NCI-H2196 treated with DMSO at 0.1 percent for 48 hours (cell line): Measurements from ENCODE around the gene NFYC.
"Not testable (repeated sequence)": the region's sequence is repeated elsewhere in the genome, so short reads cannot be mapped to it uniquely, and the experiment has no call there.

Source experiments
- DNase-seq: peaks from one replicate; lab custom pipeline; 2025; ENCODE audit not compliant: unreplicated experiment; lab: John Stamatoyannopoulos, UW

Gene NFYC

DNA sequence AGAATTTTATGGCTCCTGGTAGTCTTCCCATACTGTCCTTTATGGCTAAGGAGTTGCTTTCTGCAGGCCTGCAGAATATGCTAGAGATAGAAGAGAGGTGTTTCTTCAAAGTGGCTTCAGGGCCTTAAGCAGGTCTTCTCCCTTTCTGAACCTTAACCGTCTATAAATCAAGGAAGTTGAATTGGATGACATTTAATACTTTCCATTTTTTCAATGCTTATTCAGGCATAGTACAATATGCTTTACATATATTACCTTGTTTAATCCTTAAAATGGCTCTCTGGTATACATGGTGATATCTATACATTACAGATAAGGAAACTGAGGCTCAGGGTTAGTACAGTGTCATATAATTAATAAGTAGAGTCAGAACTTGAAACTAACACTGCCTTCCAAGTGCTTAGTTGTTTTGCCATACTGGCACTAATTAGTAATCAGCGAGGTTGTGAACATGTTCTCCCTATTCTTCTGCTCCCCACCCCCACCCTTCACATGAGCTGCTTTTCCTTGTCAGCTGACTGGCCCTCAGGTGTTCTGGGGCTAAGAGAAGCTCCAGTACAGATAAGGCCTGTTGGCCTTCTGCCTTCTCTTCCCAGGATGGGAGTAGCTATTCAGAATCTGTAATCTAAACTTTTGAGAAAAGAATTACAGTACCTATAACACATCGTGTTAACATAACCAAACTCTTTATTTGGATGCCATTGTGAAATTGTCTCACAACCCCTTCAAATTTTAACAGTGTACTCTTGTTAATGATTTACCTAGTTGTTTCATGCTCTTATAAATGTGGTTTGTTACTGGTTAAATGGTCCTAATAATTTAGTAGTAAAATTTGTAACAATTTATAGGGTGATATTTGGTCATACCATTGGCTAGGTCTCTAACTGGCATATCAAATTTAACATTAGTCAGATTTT lies 13.6 kb downstream of the NFYC start:
- no peak for DNase-seq

DNA sequence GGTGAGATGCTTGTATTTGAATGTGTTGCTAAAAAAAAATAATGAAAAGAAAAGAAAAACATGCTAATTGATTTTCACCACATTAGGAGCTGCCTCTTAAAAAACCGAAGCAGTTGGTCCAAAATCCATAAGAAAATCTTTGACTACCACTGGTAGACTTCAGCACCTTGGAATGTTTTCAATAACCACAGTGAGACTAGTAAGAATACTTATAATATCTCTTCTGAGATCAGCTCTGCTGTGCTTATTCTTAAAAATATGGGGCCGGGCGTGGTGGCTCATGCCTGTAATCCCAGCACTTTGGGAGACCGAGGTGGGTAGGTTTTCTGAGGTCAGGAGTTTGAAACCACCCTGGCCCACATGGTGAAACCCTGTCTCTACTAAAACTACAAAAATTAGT lies 15.1 kb downstream of the NFYC start:
- no peak for DNase-seq

DNA sequence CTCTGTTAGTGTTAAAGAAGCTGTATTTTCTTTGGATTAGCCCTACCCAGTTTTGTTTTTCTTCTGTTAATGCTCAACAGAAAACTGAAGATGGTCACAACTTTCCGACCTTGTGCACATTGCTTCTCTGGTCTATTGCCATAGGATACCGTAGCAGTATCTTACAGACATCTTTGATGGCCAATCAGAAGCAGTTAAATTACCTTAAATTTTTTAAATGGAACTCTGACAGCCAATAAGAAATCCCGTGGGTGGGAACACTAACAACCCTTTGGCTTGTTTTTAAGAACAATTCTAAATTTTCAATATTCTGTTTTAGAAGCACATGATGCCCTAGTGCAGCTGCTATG lies 17.2 kb downstream of the NFYC start:
- peak; percentile 81 for DNase-seq

DNA sequence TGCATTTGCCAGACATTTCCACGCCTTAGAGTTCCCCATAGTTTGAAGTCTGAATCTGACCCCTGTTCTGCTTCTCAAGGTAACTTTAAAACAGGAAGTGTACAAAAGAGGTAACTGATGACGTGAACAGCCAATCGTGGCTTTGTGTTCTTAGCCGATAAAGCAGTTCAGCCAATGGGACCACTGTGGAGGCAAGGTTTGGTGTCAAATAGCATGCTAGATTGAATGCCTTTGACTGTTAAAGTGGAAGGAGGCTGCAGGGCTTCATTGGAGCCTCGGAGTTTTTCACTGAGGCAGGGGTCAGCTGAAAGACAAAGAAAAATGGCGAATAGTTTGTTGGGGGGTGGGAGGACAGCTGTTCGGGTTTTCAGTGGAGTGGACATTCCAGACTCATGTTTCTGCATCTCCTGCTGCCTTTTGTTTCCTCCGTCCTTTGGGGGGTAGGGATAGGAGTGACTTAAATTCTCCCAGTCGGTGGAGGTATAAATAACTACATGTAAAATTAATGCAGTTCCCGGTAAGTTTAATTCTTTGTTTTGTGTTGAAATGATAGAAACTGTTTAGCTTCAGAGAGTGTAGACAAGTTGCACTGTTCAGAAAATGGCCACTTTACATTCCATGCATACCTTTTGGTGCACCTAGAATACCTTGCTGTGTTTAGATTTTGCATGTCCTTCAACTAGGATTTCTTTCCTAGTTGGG lies 17.7 kb downstream of the NFYC start:
- DNase-seq = peak; percentile 91

DNA sequence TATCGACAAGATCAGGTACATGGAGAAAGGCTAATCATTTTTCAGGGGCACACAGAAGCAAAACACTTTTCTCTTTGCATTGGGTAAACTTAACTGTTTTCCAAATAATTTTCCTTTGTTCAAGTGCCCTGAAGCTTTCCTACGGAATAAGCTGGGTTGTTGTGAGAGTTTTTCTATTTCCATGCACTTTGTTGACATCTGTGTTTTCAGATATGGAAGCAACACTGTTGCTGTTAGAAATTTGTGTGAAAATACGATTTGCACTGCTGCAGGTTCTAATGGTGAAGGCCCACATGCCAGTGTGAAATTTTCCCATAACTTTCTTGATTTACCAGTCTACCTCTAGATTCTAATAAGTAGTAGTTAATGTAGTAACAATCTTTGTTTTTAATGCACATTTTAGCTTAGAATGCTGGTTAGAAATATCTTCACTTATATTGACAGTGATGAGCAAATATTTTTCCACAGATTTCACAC lies 18.3 kb downstream of the NFYC start:
- no peak for DNase-seq

DNA sequence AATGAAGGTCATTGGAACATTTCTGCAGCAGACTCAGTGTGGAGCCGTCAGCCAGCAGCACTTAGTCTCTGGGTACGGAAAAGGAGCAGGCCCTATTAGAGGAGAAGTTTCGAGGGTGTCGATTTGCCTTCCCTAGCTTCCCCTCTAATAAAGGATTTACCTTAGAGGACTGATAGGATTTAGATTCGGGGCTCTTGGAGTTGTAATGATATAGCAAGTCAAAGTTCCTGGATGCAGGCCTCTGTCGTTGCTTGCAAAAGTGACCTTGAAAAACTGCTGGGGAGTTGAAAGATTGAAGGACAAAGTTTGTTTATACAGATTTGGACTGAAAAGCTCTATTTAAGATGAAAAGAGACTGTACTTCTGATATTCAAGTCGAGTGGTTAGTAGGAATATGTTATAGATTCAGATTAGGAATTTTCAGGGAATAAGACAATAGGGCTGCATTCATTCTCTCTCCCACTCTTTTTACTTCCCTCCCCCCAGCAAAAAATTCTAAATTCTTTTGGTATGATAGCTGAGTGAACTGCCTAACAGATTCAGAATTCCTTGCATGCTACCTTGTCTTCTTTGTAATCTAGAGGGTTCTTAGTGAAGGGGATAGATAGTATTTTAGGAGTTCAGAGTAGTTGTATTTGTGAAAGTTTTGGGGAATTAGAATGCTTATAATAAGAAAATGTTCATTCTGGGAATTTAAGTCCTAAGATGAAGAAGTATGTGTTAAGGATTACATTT lies 19.2 kb downstream of the NFYC start:
- DNase-seq = no peak

DNA sequence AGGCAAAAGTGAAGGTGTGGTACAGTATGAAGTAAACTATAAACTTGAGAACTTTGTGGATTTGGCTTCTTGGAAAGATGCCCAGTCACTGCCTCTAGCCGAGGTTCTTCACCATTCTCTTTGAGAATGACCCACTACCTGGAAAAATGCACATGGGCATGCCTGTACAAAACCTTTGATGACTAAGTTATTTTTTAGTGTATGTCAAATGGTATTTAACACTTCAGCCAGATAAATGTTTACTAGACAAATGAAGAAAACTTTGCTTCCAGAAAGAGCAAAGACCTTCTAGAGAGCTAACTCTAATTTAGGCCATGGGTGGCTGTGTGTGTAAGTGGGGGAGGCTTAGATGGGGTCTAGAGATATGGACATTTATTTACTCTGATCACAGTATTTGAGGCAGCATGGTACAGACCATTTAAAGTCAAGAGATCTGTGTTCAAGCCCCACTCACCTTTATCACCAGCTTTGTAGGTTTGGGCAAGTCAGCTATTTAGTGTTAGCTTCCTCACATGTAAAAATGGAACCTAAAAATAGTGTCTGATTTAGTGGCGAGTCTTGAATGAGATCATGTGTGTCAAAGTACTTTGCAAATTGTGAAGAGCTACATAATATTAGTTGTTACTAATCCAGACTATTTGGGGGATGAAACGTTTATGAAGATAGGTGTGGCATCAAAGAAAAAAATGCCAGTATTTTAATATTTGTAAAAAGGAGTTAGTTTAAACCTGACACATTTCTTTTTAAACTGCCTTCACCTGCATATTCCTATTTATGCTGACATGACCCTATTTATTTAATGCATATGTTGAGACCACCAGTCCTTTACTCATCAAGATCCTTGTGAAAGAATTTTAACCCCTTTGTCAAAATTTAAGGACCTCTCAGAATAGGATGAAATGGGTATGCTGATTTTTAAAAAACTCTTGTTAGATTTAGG lies 20.2 kb downstream of the NFYC start:
- DNase-seq = no peak

DNA sequence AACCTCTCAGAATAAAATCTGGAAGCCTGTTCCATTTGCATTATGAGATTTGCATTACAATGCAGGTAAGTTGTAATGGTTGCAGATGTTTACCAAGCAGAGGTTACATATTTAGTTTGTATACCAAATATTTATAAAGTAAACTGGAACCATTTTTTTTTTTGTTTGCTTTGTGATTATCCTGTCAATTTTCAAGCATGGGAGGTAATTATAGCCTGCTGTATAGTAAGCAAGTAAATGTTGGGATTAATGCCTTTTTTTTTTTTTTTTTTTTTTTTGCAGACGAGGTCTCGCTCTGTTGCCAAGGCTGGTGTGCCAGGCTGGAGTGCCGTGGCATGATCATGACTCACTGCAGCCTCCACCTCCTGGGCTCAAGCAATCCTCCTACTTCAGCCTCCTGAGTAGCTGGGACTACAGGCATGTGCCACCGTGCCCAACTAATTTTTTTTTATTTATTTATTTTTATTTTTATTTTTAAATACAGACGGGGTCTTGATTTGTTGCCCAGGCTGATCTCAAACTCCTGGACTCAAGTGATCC lies 21.0 kb downstream of the NFYC start:
- DNase-seq = no peak

DNA sequence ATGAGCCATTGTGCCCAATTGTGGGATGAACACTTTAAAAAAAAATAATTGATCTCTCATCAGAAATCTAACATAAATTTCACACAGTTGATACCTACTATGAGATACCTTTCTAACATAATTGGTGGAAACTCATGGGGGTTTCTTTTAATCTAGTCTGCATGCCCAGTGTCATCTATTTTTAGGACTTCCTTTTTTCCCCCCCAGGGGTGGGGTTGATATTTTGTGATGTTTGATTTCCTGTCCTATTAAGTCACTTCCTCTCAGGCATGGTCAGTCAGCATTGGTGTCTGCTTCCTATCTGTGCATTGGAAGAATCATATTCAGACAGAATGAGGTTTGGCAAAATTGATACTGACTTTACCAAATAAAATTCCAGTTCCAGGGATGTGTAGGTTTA lies 21.5 kb downstream of the NFYC start:
- DNase-seq = no peak

DNA sequence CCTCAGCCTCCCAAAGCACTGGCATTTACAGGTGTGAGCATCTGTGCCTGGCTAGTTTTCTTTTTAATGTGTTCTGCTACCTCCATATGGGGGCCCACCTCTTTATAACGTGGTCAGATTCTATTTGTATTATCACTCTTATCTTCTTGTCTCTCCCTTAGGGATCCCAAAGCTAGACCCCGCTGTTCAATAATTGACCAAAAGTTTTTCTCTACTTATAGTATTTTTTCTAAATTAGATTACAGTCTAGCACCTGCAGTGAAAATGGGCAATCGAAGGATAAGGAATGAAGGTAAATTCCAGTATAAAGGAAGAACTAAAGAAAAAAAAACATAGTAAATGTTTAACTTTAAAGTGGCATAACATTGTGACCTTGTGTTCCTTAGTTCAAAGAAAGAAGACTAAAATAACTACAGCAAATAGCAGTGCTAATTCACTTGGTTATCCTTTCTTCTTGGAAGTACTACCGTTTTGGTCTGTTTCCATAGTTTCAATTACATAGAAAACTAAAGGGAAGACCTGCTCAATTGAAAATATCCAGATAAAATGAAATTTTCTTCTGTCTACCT lies 24.1 kb downstream of the NFYC start:
- no peak for DNase-seq

DNA sequence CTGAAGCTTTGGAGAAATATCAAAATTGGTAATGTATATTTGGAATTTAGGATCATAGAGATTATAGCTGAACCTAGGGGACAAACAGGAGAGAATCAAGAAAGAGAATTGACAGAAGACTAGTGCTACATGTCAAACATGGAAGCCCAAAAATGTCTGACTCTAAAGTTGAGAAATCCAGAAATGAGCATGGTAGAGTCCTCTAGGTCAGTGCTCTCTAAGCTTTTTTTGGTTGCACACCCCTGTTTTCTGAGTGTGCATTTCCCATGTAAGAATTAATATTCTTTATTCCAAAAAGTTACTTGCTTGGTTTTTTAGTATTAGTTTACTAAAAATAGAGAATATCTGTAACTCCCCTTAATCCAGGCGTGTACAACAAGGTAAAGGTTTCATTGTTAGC lies 25.6 kb downstream of the NFYC start:
- no peak for DNase-seq

DNA sequence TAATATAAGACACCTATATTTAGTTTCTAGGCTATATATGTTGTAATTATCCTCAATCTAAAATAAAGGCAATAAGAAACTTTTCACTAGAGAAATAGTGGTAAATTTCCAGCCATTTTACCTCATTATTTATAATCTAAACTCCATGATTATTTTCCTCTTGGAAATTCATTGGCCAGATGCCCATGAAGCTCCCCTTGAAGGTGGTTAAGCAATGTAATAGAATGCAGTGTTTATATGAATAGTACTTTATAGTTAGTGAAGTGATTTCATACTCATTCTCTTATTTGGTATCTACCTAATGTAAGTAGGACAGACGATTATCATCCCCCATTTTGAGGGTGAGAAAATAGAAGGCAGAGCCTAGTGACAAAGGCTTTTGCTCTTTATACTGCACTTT lies 26.5 kb downstream of the NFYC start:
- DNase-seq = no peak

DNA sequence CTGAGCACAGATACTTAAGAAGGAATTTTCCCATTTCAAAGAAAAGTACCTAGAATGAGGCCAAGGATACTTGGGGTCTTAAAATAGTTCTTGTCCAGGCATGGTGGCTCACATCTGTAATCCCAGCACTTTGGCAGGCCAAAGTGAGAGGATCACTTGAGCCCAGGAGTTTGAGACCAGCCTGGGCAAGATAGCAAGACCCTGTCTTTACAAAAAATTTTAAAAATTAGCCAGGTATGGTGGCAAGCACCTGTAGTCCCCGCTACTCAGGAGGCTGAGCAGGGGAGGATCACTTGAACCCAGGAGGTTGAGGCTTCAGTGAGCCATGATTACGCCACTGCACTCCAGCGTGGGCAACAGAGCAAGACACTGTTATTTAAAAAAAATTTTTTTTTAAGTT lies 29.0 kb downstream of the NFYC start:
- DNase-seq = no peak

DNA sequence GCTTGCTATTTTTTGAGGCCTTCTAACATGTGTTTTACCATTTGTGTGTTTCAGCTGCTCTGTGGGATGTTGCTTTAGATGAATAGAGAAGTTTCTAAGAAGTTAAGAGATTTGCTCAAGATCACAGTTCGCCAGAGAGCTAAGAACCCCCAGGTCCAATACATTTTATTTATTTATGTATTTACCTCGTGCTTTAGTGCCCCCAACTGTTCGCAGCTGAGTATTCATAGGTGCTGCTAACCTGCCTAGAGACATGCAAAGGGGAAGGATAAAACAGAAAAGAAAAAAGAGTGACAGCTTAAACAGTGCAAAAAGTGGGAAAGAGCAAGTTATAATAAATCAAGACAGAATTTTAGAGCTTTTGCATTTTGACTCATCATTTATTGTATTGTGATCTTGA lies 31.1 kb downstream of the NFYC start:
- no peak for DNase-seq

DNA sequence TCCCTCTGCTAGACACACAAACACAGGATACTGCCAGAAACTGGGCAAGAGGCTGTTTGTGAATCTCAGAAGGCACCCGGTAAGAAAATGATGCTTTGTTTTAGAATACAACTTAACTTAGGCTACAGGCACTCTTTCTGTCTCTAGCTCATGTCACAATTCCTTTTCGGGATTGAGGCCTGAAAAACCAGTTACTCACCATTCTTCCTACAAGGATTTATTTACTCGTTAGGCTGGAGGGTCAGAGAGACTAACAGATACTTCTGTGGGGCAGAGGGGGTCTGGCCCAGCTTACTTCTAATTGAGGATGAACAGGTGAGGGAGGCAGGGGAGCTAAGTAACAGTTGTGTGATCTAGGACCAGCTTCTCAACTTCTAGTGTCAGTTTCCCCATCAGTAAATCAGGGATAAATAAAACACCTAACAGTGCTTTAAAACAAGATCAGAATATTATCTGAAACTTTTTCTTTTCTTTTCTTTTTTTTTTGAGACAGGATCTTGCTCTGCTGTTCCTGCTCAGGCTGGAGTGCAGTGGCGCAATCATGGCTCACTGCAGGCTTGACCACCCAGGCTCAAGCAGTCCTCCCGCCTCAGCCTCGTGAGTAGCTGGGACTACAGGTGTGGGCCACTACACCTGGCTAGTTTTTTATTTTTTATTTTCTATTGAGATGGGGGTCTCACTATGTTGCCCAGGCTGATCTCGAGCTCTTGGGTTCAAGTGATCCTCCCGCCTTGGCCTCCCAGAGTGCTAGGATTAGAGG lies 31.9 kb downstream of the NFYC start:
- DNase-seq = no peak

DNA sequence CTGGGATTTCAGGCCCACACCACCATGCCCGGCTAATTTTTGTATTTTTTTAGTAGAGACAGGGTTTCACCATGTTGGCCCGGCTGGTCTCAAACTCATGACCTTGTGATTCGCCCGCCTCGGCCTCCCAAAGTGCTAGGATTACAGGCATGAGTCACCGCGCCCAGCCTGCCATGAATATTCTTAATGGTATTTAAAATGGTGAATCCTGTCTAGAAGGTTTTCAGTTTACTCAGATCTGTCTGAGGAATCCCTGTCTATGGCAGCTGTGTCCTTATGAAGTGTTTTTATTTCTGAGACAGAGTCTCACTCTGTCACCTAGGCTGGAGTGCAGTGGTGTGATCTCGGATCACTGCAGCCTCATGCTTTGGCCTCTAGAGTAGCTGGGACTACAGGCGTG lies 36.2 kb downstream of the NFYC start:
- not testable (repeated sequence) for DNase-seq

DNA sequence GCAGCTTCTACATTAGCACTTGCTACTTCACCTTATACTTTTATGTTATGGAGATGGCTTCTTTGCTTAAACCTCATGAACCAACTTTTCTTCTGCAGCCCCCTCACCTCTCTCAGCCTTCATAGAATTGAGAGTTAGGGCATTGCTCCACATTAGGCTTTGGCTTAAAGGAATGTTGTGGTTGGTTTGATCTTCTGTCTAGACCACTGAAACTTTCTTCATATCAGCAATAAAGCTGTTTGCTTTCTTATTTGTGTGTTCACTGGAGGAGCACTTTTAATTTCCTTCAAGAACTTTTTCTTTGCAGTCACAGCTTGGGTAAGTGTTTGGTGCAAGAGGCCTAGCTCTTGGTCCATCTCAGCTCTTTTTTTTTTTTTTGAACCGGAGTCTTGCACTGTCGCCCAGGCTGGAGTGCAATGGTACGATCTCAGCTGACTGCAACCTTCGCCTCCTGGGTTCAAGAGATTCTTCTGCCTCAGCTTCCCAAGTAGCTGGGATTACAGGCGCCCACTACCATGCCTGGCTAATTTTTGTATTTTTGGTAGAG lies 37.9 kb downstream of the NFYC start:
- not testable (repeated sequence) for DNase-seq

DNA sequence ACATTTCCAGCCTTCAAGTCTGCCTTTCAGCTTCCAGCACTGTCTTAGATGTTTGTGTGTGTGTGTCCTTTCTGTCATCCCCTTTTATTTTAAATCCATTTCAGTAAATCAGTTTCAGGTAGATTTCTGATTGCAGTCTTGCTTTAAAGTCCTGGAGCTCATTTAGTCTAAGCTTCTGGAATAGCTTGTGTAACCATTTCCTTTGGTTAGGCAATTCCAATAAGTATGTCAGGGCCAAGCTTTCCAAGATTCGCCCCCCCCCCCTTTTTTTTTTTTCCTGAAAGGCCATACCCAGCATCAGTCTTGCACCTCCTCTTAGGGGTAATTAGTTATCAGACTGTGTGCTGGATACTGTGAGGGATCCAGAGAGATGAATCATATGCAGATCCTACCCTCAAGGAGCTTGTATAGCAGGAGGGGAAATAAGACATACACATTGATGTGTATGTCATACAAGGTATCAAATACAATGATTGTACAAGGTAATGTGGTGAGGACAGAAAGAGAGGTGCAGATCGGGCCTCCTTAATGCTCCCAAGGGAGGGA lies 41.3 kb downstream of the NFYC start:
- DNase-seq = no peak
